Stimulated activated CD4-positive, alpha-beta T cell treated with anti-CD3 and anti-CD28 coated beads, Interleukin-4, amount 100 ng/mL, for 48 hours (primary cell): ENCODE results near the gene IDS.
A peak's percentile ranks its signal among the peaks of the same experiment; 100 is the strongest.
"Not testable (repeated sequence)": the region's sequence is repeated elsewhere in the genome, so short reads cannot be mapped to it uniquely, and the experiment has no call there.

Experiments used
- DNase-seq, 2 donors: peaks; one replicate each; pipeline ENCODE4 v3.0.0-alpha.2; 2020; ENCODE audit warnings: low read depth in 2 of 2

IDS gene

GRCh38 chrX:149504915-149505651, at the start of gene IDS:
Gene IDS, minus strand, starts transcription at chrX:149505306. Its CDS starts 169 bp downstream, at chrX:149505137.
- peak; percentile 71 to 82 for DNase-seq

- not testable (repeated sequence) for DNase-seq
Measured at GRCh38 chrX:149551939-149552248, 46.8 kb upstream of the IDS start.

GRCh38 chrX:149551245-149551938, 46.3 kb upstream of the IDS start:
- DNase-seq = not testable (repeated sequence)

GRCh38 chrX:149550454-149550853, 45.3 kb upstream of the IDS start:
- not testable (repeated sequence) for DNase-seq

- DNase-seq = not testable (repeated sequence)
Measured at GRCh38 chrX:149549701-149550100, 44.6 kb upstream of the IDS start, which contains the start of gene HSFX3. Gene HSFX3, minus strand, starts transcription at chrX:149549924. Its CDS starts 72 bp downstream, at chrX:149549852.

GRCh38 chrX:149547782-149548181, 42.7 kb upstream of the IDS start:
- DNase-seq = not testable (repeated sequence)

- DNase-seq = not testable (repeated sequence)
Measured at GRCh38 chrX:149546962-149547361, 41.9 kb upstream of the IDS start.

- DNase-seq = not testable (repeated sequence)
Measured at GRCh38 chrX:149545545-149546543, 40.7 kb upstream of the IDS start.

- DNase-seq = no peak
Measured at GRCh38 chrX:149541521-149542047, 36.5 kb upstream of the IDS start.

- peak; percentile 75 to 85 for DNase-seq
Measured at GRCh38 chrX:149540621-149541520, 35.8 kb upstream of the IDS start, which contains the start of gene EOLA1. Gene EOLA1, plus strand, starts transcription at chrX:149541012. Its CDS starts 4,619 bp downstream, at chrX:149545631.

GRCh38 chrX:149540131-149540620, 35.1 kb upstream of the IDS start:
- DNase-seq = peak; percentile 85 to 87

GRCh38 chrX:149539283-149540130, 34.4 kb upstream of the IDS start:
- peak; percentile 51 to 77 for DNase-seq

- not testable (repeated sequence) for DNase-seq
Measured at GRCh38 chrX:149537474-149537873, 32.4 kb upstream of the IDS start.

GRCh38 chrX:149534926-149535602, 30.0 kb upstream of the IDS start:
- DNase-seq = not testable (repeated sequence)

- not testable (repeated sequence) for DNase-seq
Measured at GRCh38 chrX:149533999-149534398, 28.9 kb upstream of the IDS start.

GRCh38 chrX:149532868-149533267, 27.8 kb upstream of the IDS start:
- DNase-seq = not testable (repeated sequence)

- DNase-seq = no peak
Measured at GRCh38 chrX:149531599-149531998, 26.5 kb upstream of the IDS start.

GRCh38 chrX:149528381-149528780, 23.3 kb upstream of the IDS start:
- DNase-seq = no peak

GRCh38 chrX:149527705-149528104, 22.6 kb upstream of the IDS start:
- DNase-seq = no peak
